ENCODE results near the gene CMTM3. TPM values are rescaled to one million over a fixed set of nuclear protein-coding genes. Genes with fewer than 3 reads are reported as not detected.
"Not testable (repeated sequence)": the region's sequence is repeated elsewhere in the genome, so short reads cannot be mapped to it uniquely, and the experiment has no call there.

Gene CMTM3
- total and polyA plus RNA-seq, 5 donors from 2014 or later: 83.1 to 127 (median 123) TPM

- Histone ChIP-seq H3K36me3 (ENCODE audit: control insufficient read depth, insufficient read depth, low read length) (peaks cover 43% of the 10 kb centered on the region), H3K27me3 (ENCODE audit: control insufficient read depth, insufficient read depth, low read length) (no peaks in the 10 kb centered on the region), H3K27ac (ENCODE audit: insufficient read depth, low read length, poor library complexity, severe bottlenecking) (no peak within 1 kb of the TSS), H3K4me1 (ENCODE audit: control insufficient read depth, insufficient read depth, low read length, poor library complexity, severe bottlenecking) (peaks cover 25% of the 10 kb centered on the region), H3K9me3 (ENCODE audit: control insufficient read depth in 2 of 2, low read length in 2 of 2) (no peaks in the 10 kb centered on the region), H3K4me3 (ENCODE audit: low read depth, low read length) (no peak within 1 kb of the TSS)
- no peak for ATAC-seq (ENCODE audit: low read depth in 2 of 2)
- H3K27ac Mint-ChIP-seq: no peak within 1 kb of the TSS
- no peak for DNase-seq
- H3K4me3 Mint-ChIP-seq: no peak within 1 kb of the TSS
- peaks cover 24% of the 10 kb centered on the region for H3K36me3 Mint-ChIP-seq
- H3K27me3 Mint-ChIP-seq: no peaks in the 10 kb centered on the region
- H3K4me1 Mint-ChIP-seq: peaks cover 37 to 44% (median 41%) of the 10 kb centered on the region in 4 donors
- H3K9me3 Mint-ChIP-seq: peaks cover 0 to 2% (median 0%) of the 10 kb centered on the region in 7 donors
Observed at GRCh38 chr16:66566051-66566901, 38.2 kb upstream of the CMTM3 start, which contains the start of gene CMTM1. TSS of gene CMTM1 (plus strand) at chr16:66566439. CDS start at chr16:66566514, 75 bp downstream.

GRCh38 chr16:66567270-66567669, 37.2 kb upstream of the CMTM3 start:
- not testable (repeated sequence) for H3K4me3 Mint-ChIP-seq; H3K9me3 ChIP-seq (ENCODE audit: control insufficient read depth in 2 of 2, low read length in 2 of 2); ATAC-seq (ENCODE audit: low read depth in 2 of 2); H3K27me3 Mint-ChIP-seq; H3K27me3 ChIP-seq (ENCODE audit: control insufficient read depth, insufficient read depth, low read length); H3K27ac Mint-ChIP-seq; H3K4me3 ChIP-seq (ENCODE audit: low read depth, low read length); H3K27ac ChIP-seq (ENCODE audit: insufficient read depth, low read length, poor library complexity, severe bottlenecking); DNase-seq; H3K9me3 Mint-ChIP-seq
- Mint-ChIP-seq H3K36me3 (peaks cover 24% of the 10 kb centered on the region), H3K4me1 (peaks cover 32 to 36% (median 33%) of the 10 kb centered on the region in 4 donors)
- peaks cover 43% of the 10 kb centered on the region for H3K36me3 ChIP-seq (ENCODE audit: control insufficient read depth, insufficient read depth, low read length)
- H3K4me1 ChIP-seq (ENCODE audit: control insufficient read depth, insufficient read depth, low read length, poor library complexity, severe bottlenecking): peaks cover 15% of the 10 kb centered on the region

GRCh38 chr16:66568355-66568754, 36.1 kb upstream of the CMTM3 start:
- Histone ChIP-seq H3K9me3 (ENCODE audit: control insufficient read depth in 2 of 2, low read length in 2 of 2) (no peaks in the 10 kb centered on the region), H3K4me1 (ENCODE audit: control insufficient read depth, insufficient read depth, low read length, poor library complexity, severe bottlenecking) (peaks cover 4% of the 10 kb centered on the region), H3K36me3 (ENCODE audit: control insufficient read depth, insufficient read depth, low read length) (peaks cover 41% of the 10 kb centered on the region), H3K4me3 (ENCODE audit: low read depth, low read length) (no peak overlapping the region), H3K27me3 (ENCODE audit: control insufficient read depth, insufficient read depth, low read length) (no peaks in the 10 kb centered on the region), H3K27ac (ENCODE audit: insufficient read depth, low read length, poor library complexity, severe bottlenecking) (no peak overlapping the region)
- no peak overlapping the region for H3K4me3 Mint-ChIP-seq
- ATAC-seq (ENCODE audit: low read depth in 2 of 2) (no peak), DNase-seq (no peak)
- H3K9me3 Mint-ChIP-seq: peaks cover 0 to 2% (median 0%) of the 10 kb centered on the region in 7 donors
- no peaks in the 10 kb centered on the region for H3K27me3 Mint-ChIP-seq
- peaks cover 24% of the 10 kb centered on the region for H3K36me3 Mint-ChIP-seq
- H3K4me1 Mint-ChIP-seq: peaks cover 22 to 27% (median 25%) of the 10 kb centered on the region in 4 donors
- no peak overlapping the region for H3K27ac Mint-ChIP-seq

- Mint-ChIP-seq H3K36me3 (peaks cover 18% of the 10 kb centered on the region), H3K4me3 (no peak overlapping the region), H3K27me3 (no peaks in the 10 kb centered on the region), H3K27ac (peak overlapping the region in 1 of 3 donors; percentile 21), H3K4me1 (peaks cover 15 to 22% (median 17%) of the 10 kb centered on the region in 4 donors), H3K9me3 (peaks cover 0 to 2% (median 0%) of the 10 kb centered on the region in 7 donors)
- Histone ChIP-seq H3K36me3 (ENCODE audit: control insufficient read depth, insufficient read depth, low read length) (peaks cover 34% of the 10 kb centered on the region), H3K4me3 (ENCODE audit: low read depth, low read length) (no peak overlapping the region), H3K27ac (ENCODE audit: insufficient read depth, low read length, poor library complexity, severe bottlenecking) (peak overlapping the region; percentile 33), H3K4me1 (ENCODE audit: control insufficient read depth, insufficient read depth, low read length, poor library complexity, severe bottlenecking) (no peaks in the 10 kb centered on the region), H3K9me3 (ENCODE audit: control insufficient read depth in 2 of 2, low read length in 2 of 2) (no peaks in the 10 kb centered on the region), H3K27me3 (ENCODE audit: control insufficient read depth, insufficient read depth, low read length) (no peaks in the 10 kb centered on the region)
- no peak for ATAC-seq (ENCODE audit: low read depth in 2 of 2)
- DNase-seq: no peak
Observed at GRCh38 chr16:66569131-66569530, 35.4 kb upstream of the CMTM3 start.

- Histone ChIP-seq H3K27me3 (ENCODE audit: control insufficient read depth, insufficient read depth, low read length) (no peaks in the 10 kb centered on the region), H3K27ac (ENCODE audit: insufficient read depth, low read length, poor library complexity, severe bottlenecking) (no peak overlapping the region), H3K36me3 (ENCODE audit: control insufficient read depth, insufficient read depth, low read length) (peaks cover 29% of the 10 kb centered on the region), H3K4me3 (ENCODE audit: low read depth, low read length) (no peak overlapping the region), H3K9me3 (ENCODE audit: control insufficient read depth in 2 of 2, low read length in 2 of 2) (no peaks in the 10 kb centered on the region), H3K4me1 (ENCODE audit: control insufficient read depth, insufficient read depth, low read length, poor library complexity, severe bottlenecking) (no peaks in the 10 kb centered on the region)
- Mint-ChIP-seq H3K27me3 (no peaks in the 10 kb centered on the region), H3K36me3 (peaks cover 16% of the 10 kb centered on the region), H3K4me3 (no peak overlapping the region), H3K27ac (peak overlapping the region in 2 of 3 donors; percentile 21 to 85), H3K9me3 (peaks cover 0 to 2% (median 0%) of the 10 kb centered on the region in 7 donors), H3K4me1 (peaks cover 13 to 19% (median 17%) of the 10 kb centered on the region in 4 donors)
- DNase-seq (no peak), ATAC-seq (ENCODE audit: low read depth in 2 of 2) (no peak)
Observed at GRCh38 chr16:66569827-66570405, 34.6 kb upstream of the CMTM3 start.

- ATAC-seq (ENCODE audit: low read depth in 2 of 2): no peak
- H3K27ac Mint-ChIP-seq: peak overlapping the region; percentile 36 to 72 (median 71)
Observed at GRCh38 chr16:66572356-66572755, 32.1 kb upstream of the CMTM3 start.

GRCh38 chr16:66574081-66574480, 30.4 kb upstream of the CMTM3 start:
- Mint-ChIP-seq H3K36me3 (no peaks in the 10 kb centered on the region), H3K9me3 (no peaks in the 10 kb centered on the region), H3K4me1 (peaks cover 5 to 23% (median 11%) of the 10 kb centered on the region in 4 donors), H3K4me3 (no peak overlapping the region), H3K27ac (peak overlapping the region in 1 of 3 donors; percentile 52), H3K27me3 (peaks cover 11% of the 10 kb centered on the region)
- H3K36me3 ChIP-seq (ENCODE audit: control insufficient read depth, insufficient read depth, low read length): peaks cover 4% of the 10 kb centered on the region
- ATAC-seq (ENCODE audit: low read depth in 2 of 2) (no peak), DNase-seq (no peak)
- no peaks in the 10 kb centered on the region for H3K9me3 ChIP-seq (ENCODE audit: control insufficient read depth in 2 of 2, low read length in 2 of 2)
- H3K27ac ChIP-seq (ENCODE audit: insufficient read depth, low read length, poor library complexity, severe bottlenecking): no peak overlapping the region
- no peaks in the 10 kb centered on the region for H3K27me3 ChIP-seq (ENCODE audit: control insufficient read depth, insufficient read depth, low read length)
- no peak overlapping the region for H3K4me3 ChIP-seq (ENCODE audit: low read depth, low read length)
- peaks cover 4% of the 10 kb centered on the region for H3K4me1 ChIP-seq (ENCODE audit: control insufficient read depth, insufficient read depth, low read length, poor library complexity, severe bottlenecking)

More at GRCh38 chr16:66572356-66572755, 32.1 kb upstream of the CMTM3 start:
- Histone ChIP-seq H3K27ac (ENCODE audit: insufficient read depth, low read length, poor library complexity, severe bottlenecking) (no peak overlapping the region), H3K27me3 (ENCODE audit: control insufficient read depth, insufficient read depth, low read length) (no peaks in the 10 kb centered on the region), H3K4me3 (ENCODE audit: low read depth, low read length) (no peak overlapping the region), H3K9me3 (ENCODE audit: control insufficient read depth in 2 of 2, low read length in 2 of 2) (no peaks in the 10 kb centered on the region), H3K36me3 (ENCODE audit: control insufficient read depth, insufficient read depth, low read length) (peaks cover 10% of the 10 kb centered on the region), H3K4me1 (ENCODE audit: control insufficient read depth, insufficient read depth, low read length, poor library complexity, severe bottlenecking) (no peaks in the 10 kb centered on the region)
- Mint-ChIP-seq H3K27me3 (peaks cover 3% of the 10 kb centered on the region), H3K36me3 (peaks cover 6% of the 10 kb centered on the region), H3K9me3 (peaks cover 0 to 2% (median 0%) of the 10 kb centered on the region in 7 donors), H3K4me3 (no peak overlapping the region), H3K4me1 (peaks cover 8 to 21% (median 12%) of the 10 kb centered on the region in 4 donors)
- DNase-seq: no peak

Data from CD4-positive, CD25-positive, alpha-beta regulatory T cell (primary cell).